Activated T-cell treated with anti-CD3 and anti-CD28 coated beads for 48 hours (primary cell): ENCODE measurements around the gene LRRC28.
"Not testable (repeated sequence)": the region's sequence is repeated elsewhere in the genome, so short reads cannot be mapped to it uniquely, and the experiment has no call there.

Source experiments
- DNase-seq: peaks from one replicate; pipeline ENCODE4 v3.0.0-alpha.2; 2020; ENCODE audit warnings: low read depth

LRRC28 gene

GRCh38 chr15:99399061-99399460, 147.8 kb downstream of the LRRC28 start:
- no peak for DNase-seq

- no peak for DNase-seq
Measured at GRCh38 chr15:99399618-99400017, 148.3 kb downstream of the LRRC28 start.

GRCh38 chr15:99401216-99401615, 149.9 kb downstream of the LRRC28 start:
- DNase-seq: not testable (repeated sequence)

DNA sequence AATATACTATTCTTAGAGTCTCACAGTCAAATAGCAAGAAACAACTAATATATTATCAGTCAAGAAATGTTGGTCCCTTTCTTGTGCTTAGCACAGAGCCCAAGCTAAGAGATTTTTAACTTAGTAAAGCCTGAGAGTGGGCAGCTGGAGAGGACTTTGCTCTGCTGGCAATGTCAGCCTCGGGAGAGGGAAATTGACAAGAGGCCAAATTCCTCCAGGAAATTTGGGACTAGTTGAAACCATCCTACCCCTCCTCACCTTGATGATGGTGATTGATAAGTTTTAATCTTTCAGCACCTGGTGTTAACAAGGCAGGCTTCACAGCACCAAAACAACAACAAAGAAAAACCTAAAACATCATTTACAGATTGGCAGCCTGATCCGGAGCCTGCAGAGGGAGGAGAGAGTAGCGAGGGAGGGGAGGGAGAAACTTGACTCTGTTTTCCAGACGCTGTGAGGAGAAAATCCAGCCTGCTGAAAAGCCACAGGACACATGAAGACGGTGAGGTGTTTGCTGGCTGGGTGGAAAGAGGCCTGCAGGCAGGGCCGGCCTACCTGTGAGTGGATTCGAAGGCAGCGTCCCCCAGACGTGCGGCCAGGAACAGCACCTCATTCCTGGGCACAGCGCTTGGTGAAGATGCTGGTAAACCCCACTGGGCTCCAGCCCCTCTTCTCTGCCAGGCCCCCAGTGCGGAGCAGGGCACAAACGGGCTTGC, 150.9 kb downstream of the LRRC28 start:
- no peak for DNase-seq

DNA sequence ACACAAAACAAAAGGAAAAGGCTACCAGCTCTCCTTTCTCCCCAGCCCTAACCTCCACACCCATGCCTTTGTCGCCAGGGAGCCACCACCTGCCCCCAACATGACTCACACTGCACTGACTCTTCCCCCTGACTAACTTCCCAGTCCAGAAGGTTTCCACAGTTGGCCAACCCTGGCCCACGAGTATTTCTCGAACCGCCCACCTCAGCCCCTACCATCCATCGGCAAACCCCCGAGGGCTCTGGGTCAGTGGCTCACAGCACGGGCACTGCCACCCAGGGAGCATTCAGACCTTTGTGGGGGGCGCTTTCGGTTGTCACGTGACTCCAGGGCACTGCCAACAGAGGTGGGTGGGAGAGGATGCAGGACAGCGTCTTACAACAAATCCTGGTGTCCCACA, 152.3 kb downstream of the LRRC28 start:
- DNase-seq: no peak

- DNase-seq: no peak
Measured at GRCh38 chr15:99404454-99404853, 153.2 kb downstream of the LRRC28 start.

- no peak for DNase-seq
Measured at GRCh38 chr15:99406120-99406519, 154.8 kb downstream of the LRRC28 start.

DNA sequence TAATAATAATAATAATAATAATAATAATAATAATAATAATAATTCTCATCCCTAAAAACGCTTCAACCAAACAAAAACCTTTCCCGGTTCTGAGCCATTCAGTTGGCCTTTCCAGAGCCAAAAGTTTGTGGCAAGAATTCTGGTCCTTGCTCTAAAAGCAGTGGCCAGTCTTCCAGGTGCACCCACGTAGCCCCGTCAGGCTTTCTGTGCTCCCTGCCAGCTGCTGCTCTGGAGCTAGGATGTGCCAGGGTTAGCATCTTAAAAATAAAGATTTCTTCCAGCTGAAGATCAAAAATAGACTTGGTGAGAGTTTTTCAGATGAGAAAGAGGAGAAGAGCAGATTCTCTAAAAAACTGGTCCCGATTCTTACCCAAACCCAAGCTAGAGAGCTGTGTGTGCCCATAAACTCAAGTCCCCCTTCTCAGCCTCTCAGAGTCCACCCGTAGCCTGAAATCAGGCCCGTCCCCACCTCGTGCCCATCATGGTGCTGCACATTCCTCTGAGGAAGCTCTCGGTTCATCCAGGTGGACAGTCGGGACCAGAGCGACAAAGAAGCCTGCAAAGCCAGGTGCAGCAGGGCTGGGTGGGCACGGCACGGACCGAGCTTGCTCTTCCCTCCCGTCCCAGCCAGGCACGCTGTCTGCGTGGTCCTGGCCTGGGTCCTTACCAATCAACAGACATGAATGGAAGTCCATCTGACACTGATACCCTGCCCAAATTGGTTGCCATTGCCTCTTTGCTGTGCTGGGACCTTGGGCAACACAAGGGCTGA, 155.6 kb downstream of the LRRC28 start:
- no peak for DNase-seq

- DNase-seq: no peak
Measured at GRCh38 chr15:99407716-99408115, 156.4 kb downstream of the LRRC28 start.

GRCh38 chr15:99408236-99409096, 157.2 kb downstream of the LRRC28 start:
- DNase-seq: no peak

DNA sequence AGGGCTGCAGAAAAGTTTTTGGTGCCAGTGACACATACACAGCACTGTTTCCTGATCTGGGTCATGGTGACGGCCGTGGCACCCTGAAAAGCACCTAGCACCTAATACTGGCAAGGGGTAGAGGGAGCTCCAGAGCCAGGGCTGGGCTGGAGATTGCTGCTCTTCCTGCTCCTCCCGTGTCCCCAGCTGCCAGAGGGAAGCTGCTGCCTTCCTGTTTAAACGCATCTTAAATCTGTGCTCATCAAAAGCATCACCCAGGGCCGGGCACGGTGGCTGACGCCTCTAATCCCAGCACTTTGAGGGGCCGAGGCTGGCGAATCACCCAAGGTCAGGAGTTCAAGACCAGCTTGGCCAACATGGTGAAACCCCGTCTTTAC, 157.8 kb downstream of the LRRC28 start:
- DNase-seq: no peak

- DNase-seq: no peak
Measured at GRCh38 chr15:99409560-99409959, 158.3 kb downstream of the LRRC28 start.

GRCh38 chr15:99410477-99410876, 159.2 kb downstream of the LRRC28 start:
- DNase-seq: no peak

DNA sequence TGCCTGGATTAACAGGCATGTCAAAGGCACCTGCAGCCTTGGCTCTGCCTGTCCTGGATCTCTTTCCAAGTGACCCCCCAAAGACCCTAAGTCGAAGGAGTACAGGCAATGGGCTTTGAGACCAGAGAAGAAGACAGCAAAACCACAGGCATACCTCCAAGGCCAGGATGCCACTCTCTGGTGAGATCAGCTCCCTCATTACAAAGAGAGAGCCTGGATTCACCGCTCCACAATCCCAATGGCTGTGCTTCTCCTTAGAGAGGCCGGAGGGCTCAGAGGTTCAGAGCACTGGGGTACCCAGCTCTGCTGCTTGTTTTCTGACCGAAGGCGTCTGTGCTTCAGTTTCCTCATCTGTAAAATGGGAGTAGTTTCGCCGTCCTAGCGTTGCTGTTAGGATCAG, 160.0 kb downstream of the LRRC28 start:
- DNase-seq: no peak

GRCh38 chr15:99412082-99412481, 160.8 kb downstream of the LRRC28 start:
- DNase-seq: no peak

GRCh38 chr15:99412626-99413025, 161.3 kb downstream of the LRRC28 start:
- DNase-seq: no peak

- DNase-seq: no peak
Measured at GRCh38 chr15:99413955-99414754, 162.9 kb downstream of the LRRC28 start.

- no peak for DNase-seq
Measured at GRCh38 chr15:99414755-99415731, 163.8 kb downstream of the LRRC28 start.

GRCh38 chr15:99416191-99417188, 165.2 kb downstream of the LRRC28 start:
- DNase-seq: no peak
